K562 (cell line): ENCODE measurements around the gene ADAM19. TPM values are rescaled to one million over a fixed set of nuclear protein-coding genes. Genes with fewer than 3 reads are reported as not detected.

ENCODE experiments used
- ATAC-seq: fragments of 200-7000 bp; cut with Tn5 transposase; 3 replicates; pipeline ENCODE4 v1.9.1; 2020; ENCODE audit warnings: moderate library complexity
- BruUV-seq: library from RNA; stranded (reverse); fragments of 400-500 nt; replicated peaks from 2 replicates; lab custom pipeline; 2021; lab: Mats Ljungman, UMichigan
- CTCF ChIA-PET: fragments of 300-600 bp; formaldehyde crosslinking; extraction: SDS; loops from one replicate; lab custom pipeline; 2021; ENCODE audit warnings: low intra/inter-chr PET ratio; lab: Yijun Ruan, JAX
- POLR2A ChIA-PET: fragments of 300-600, 350-650 bp; sonication (Branson Sonifier 250); formaldehyde crosslinking; extraction: SDS; loops from one replicate; lab custom pipeline; 2021; ENCODE audit warnings: antibody characterized with exemption, inconsistent platforms; lab: Yijun Ruan, JAX
- DNase-seq, 4 experiments: peaks; one replicate each; pipeline versions ENCODE4 v3.0.0 to v3.0.0-alpha.2; 2011 to 2018; ENCODE audit warnings: low spot score in 3 of 4, mixed read lengths in 3 of 4; ENCODE audit errors: extremely low read depth in 1 of 4
- FAIRE-seq: peaks from 2 replicates; lab custom pipeline; 2011; peaks lifted over from hg19 to GRCh38; lab: Jason Lieb, UNC
- H2AFZ ChIP-seq: 2 replicates; pipeline ENCODE4 v1.6.0; 2011; ENCODE audit warnings: low read depth, low read length, control low read depth, inconsistent platforms
- H3K27ac ChIP-seq: fragments of 200-600 bp; 3 replicates; pipeline ENCODE4 v1.8.0; 2011; ENCODE audit warnings: low read depth, mild to moderate bottlenecking, control low read depth, inconsistent platforms, low read length, moderate library complexity, mixed read lengths; ENCODE audit errors: extremely low read depth
- H3K27me3 ChIP-seq, 2 experiments: fragments of 300-600 bp in 1 of 2; 2 replicates in 1 of 2; 3 replicates in 1 of 2; pipeline versions ENCODE4 v1.6.0 to v1.8.0; 2011; ENCODE audit warnings: inconsistent platforms in 2 of 2, low read length in 2 of 2, mild to moderate bottlenecking in 1 of 2, mixed read lengths in 1 of 2, moderate library complexity in 1 of 2; ENCODE audit not compliant: control insufficient read depth in 2 of 2, insufficient read depth in 2 of 2
- H3K36me3 ChIP-seq: fragments of 300-600 bp; 3 replicates; pipeline ENCODE4 v1.8.0; 2011; ENCODE audit warnings: mild to moderate bottlenecking, low read length, inconsistent platforms; ENCODE audit not compliant: control insufficient read depth, insufficient read depth
- H3K4me1 ChIP-seq, 2 experiments: fragments of 200-600 bp in 1 of 2; replicated peaks in 1 of 2; 2 replicates in 1 of 2; 3 replicates in 1 of 2; pipeline versions ENCODE4 v1.5.1 to v1.8.0; 2011; ENCODE audit warnings: inconsistent platforms in 2 of 2, low read length in 2 of 2, mild to moderate bottlenecking in 1 of 2, mixed read lengths in 1 of 2, moderate library complexity in 1 of 2; ENCODE audit not compliant: control insufficient read depth in 2 of 2, insufficient read depth in 2 of 2
- H3K4me2 ChIP-seq: 2 replicates; pipeline ENCODE4 v1.6.1; 2011; ENCODE audit warnings: low read length, control low read depth, inconsistent platforms, mixed read lengths; ENCODE audit not compliant: insufficient read depth
- H3K4me3 ChIP-seq: fragments of 200-600 bp; sonication (generic), shearing (Covaris generic); 2 replicates; pipeline ENCODE4 v1.5.1; 2016; ENCODE audit warnings: control low read depth, inconsistent platforms
- H3K79me2 ChIP-seq: fragments of 200-600 bp; 3 replicates; pipeline ENCODE4 v1.8.0; 2011; ENCODE audit warnings: low read length, inconsistent platforms; ENCODE audit not compliant: control insufficient read depth, insufficient read depth
- H3K9ac ChIP-seq, 2 experiments: 2 replicates each; pipeline versions ENCODE4 v1.6.0 to v1.6.1; 2011; ENCODE audit warnings: low read depth in 2 of 2, low read length in 2 of 2, control low read depth in 1 of 2, inconsistent platforms in 1 of 2, mild to moderate bottlenecking in 1 of 2, mixed read lengths in 1 of 2; ENCODE audit not compliant: insufficient read depth in 1 of 2
- H3K9me1 ChIP-seq: one replicate; pipeline ENCODE4 v1.6.0; 2011; ENCODE audit warnings: inconsistent platforms, mild to moderate bottlenecking, low read length, moderate library complexity; ENCODE audit not compliant: control insufficient read depth, insufficient read depth
- H3K9me3 ChIP-seq: replicated peaks from 2 replicates; pipeline ENCODE4 v1.5.1; 2011; ENCODE audit warnings: low read depth, low read length, inconsistent platforms; ENCODE audit not compliant: control insufficient read depth, insufficient read depth
- H4K20me1 ChIP-seq: replicated peaks from 2 replicates; pipeline ENCODE4 v1.6.1; 2011; ENCODE audit warnings: low read length, inconsistent platforms, mixed read lengths; ENCODE audit not compliant: control insufficient read depth, insufficient read depth
- CBX1 ChIP-seq: sonication (generic); IDR thresholded peaks from 2 replicates; pipeline ENCODE4 v1.6.1; 2016; ENCODE audit warnings: antibody characterized with exemption, low read depth, mild to moderate bottlenecking
- CEBPG ChIP-seq, 3 experiments: fragments of 200-800 bp in 1 of 3; sonication (Bioruptor generic) in 1 of 3; sonication (generic) in 1 of 3; formaldehyde crosslinking in 1 of 3; IDR thresholded peaks in 2 of 3; conservative IDR thresholded peaks in 1 of 3; 2 replicates each; pipeline versions ENCODE4 v1.6.1 to v1.8.0; 2016 to 2022; ENCODE audit warnings: missing compliant biosample characterization in 2 of 3, missing genetic modification characterization in 2 of 3, mild to moderate bottlenecking in 1 of 3, missing genetic modification reagents in 1 of 3
- CHCHD3 ChIP-seq: fragments of 250-450 bp; sonication (Bioruptor Pico); IDR thresholded peaks from 2 replicates; pipeline ENCODE4 v2.1.2; 2022; ENCODE audit warnings: mild to moderate bottlenecking
- CREM ChIP-seq: IDR thresholded peaks from 2 replicates; pipeline ENCODE4 v1.6.1; 2014; ENCODE audit warnings: antibody characterized with exemption, low read depth
- EZH2 ChIP-seq: IDR thresholded peaks from 2 replicates; pipeline ENCODE4 v1.6.1; 2012; ENCODE audit warnings: low read depth, mild to moderate bottlenecking, inconsistent platforms, low read length, borderline replicate concordance
- TRIM28 ChIP-seq: fragments of 450-650 bp; IDR thresholded peaks from 2 replicates; pipeline ENCODE4 v1.6.1; 2017
- ZNF764 ChIP-seq: fragments of 250-450 bp; sonication (Bioruptor Pico); IDR thresholded peaks from 2 replicates; pipeline ENCODE4 v1.4.0; 2020; ENCODE audit warnings: low read depth, mild to moderate bottlenecking, moderate library complexity
- WGBS: fragments of 100-300 bp; shearing (Covaris generic); methylation state at CpG from one replicate; pipeline ENCODE4 v1.1.6; 2016; ENCODE audit warnings: low coverage, mixed read lengths; ENCODE audit not compliant: insufficient coverage; ENCODE audit errors: missing lambda C conversion rate; 5-methylcytosine and 5-hydroxymethylcytosine counted together
- in situ Hi-C: fragments of 300-500 bp; cut with MboI; formaldehyde crosslinking; loops from 4 replicates; pipeline ENCODE4 v1.15.0; 2018; ENCODE audit warnings: inconsistent platforms, mixed read lengths
- intact Hi-C: fragments of 100-400 bp; cut with micrococcal nuclease; formaldehyde crosslinking; loops from 2 replicates; pipeline ENCODE4 v1.14.2; 2022
- polyA plus RNA-seq, 8 experiments: library from polyadenylated mRNA; depleted of rRNA in 4 of 8; stranded (reverse) in 5 of 8; unstranded in 3 of 8; fragments of >200 nt; fragmentation: Nextera tagmentation in 2 of 8; fragmentation: Illumina TruSeq in 1 of 8; extraction: Ambion mirVana in 2 of 8; extraction: Trizol in 1 of 8; gene quantifications; 2 replicates each; pipeline versions ENCODE4 v1.2.1 to v1.2.3, GENCODE V29; 2011 to 2014; ENCODE audit warnings: inconsistent platforms in 1 of 8, missing spikeins in 1 of 8
- total RNA-seq, 7 experiments: library from RNA; depleted of rRNA in 6 of 7; stranded (reverse); fragments of >200 nt in 6 of 7; fragmentation: Illumina TruSeq in 2 of 7; extraction: Trizol in 2 of 7; gene quantifications; 2 replicates each; pipeline versions ENCODE4 v1.2.1 to v1.2.3, GENCODE V29; 2011 to 2021; ENCODE audit warnings: low replicate concordance in 1 of 7
- TF ChIP-seq, protein P1 (sequence below): fragments of 450-650 bp; conservative IDR thresholded peaks from 2 replicates; pipeline ENCODE4 v1.6.1; 2016; ENCODE audit warnings: missing genetic modification characterization, low read depth, mild to moderate bottlenecking, control low read depth, missing compliant biosample characterization

Gene ADAM19
- total and polyA plus RNA-seq, 9 of the 15 experiments (the other 6 are each of a cell fraction or from before 2014, with no cell fraction given): 0.11 to 1.1 (median 0.43) TPM

DNA sequence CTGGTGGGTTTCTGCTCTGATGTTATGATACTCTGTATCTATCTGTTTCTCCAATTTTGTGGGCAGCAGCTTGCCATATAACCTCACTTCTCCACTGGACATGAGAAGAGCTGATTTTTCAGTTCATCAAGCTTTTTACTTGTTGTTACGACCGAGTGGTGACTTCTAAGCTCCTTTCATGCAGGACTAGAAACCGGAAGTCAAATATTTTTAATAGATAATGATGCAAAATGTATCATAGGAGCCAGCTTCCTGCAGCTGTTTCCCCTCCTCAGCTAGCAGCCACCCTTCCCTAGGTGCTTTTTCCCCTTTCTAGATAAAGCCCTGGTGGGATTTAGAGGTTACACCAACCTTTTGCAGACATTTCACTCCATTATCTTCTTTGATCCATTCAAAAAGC, 17.0 kb upstream of the ADAM19 start:
- TF ChIP-seq CHCHD3 (CRISPR knock-in tag) (no peak), CREM (no peak), CBX1 (no peak), CEBPG (CRISPR knock-in tag; IDR thresholded peaks at IDR 0.05) (no peak), CEBPG (tag; conservative IDR thresholded peaks at IDR 0.05 in 1 of 2, IDR thresholded peaks at IDR 0.05 in 1 of 2) (no peak), ZNF764 (CRISPR knock-in tag) (no peak), EZH2 (no peak), TRIM28 (no peak)
- TF ChIP-seq, protein P1, sequence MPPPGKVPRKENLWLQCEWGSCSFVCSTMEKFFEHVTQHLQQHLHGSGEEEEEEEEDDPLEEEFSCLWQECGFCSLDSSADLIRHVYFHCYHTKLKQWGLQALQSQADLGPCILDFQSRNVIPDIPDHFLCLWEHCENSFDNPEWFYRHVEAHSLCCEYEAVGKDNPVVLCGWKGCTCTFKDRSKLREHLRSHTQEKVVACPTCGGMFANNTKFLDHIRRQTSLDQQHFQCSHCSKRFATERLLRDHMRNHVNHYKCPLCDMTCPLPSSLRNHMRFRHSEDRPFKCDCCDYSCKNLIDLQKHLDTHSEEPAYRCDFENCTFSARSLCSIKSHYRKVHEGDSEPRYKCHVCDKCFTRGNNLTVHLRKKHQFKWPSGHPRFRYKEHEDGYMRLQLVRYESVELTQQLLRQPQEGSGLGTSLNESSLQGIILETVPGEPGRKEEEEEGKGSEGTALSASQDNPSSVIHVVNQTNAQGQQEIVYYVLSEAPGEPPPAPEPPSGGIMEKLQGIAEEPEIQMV (tag): no peak
- FAIRE-seq (no peak), ATAC-seq (no peak), DNase-seq (no peak)
- CTCF ChIA-PET: interaction anchor here (0.5 kb wide), 1 partner anchor 47 kb away, joined by 3 read pairs; no protein-coding TSS in a partner anchor
- Histone ChIP-seq H4K20me1 (no peaks in the 10 kb centered on the region), H3K79me2 (no peaks in the 10 kb centered on the region), H3K9ac (no peak overlapping the region), H3K27me3 (no peaks in the 10 kb centered on the region), H2AFZ (peak overlapping the region; percentile 26; the same call in 1 of the 2 replicates), H3K36me3 (no peaks in the 10 kb centered on the region), H3K4me1 (no peaks in the 10 kb centered on the region; a peak in 1 of 5 replicates), H3K4me3 (no peak overlapping the region), H3K27ac (no peak overlapping the region), H3K9me1 (no peaks in the 10 kb centered on the region), H3K4me2 (no peak overlapping the region), H3K9me3 (no peaks in the 10 kb centered on the region)
- in situ Hi-C loops: no loop called here
- POLR2A ChIA-PET: interaction anchor here (1.0 kb wide), 1 partner anchor 32 kb away, joined by 3 read pairs; no protein-coding TSS in a partner anchor
- WGBS: 8% methylated on average over 3 of the region's 3 CpGs
- BruUV-seq: no TSS peak
- intact Hi-C loops: no loop called here
